H1 (cell line): ENCODE data around the gene MYO18A. TPM values are rescaled to one million over a fixed set of nuclear protein-coding genes. Genes with fewer than 3 reads are reported as not detected.
"Not testable (repeated sequence)": the region's sequence is repeated elsewhere in the genome, so short reads cannot be mapped to it uniquely, and the experiment has no call there.

Experiments
- CTCF ChIA-PET: fragments of 300-600 bp; sonication (Branson Sonifier 250); formaldehyde crosslinking; loops from one replicate; lab custom pipeline; 2021; ENCODE audit not compliant: partially characterized antibody; lab: Charles Lee
- POLR2A ChIA-PET: fragments of 300-600 bp; sonication (Branson Sonifier 250); formaldehyde crosslinking; loops from one replicate; lab custom pipeline; 2021; ENCODE audit warnings: inconsistent platforms; ENCODE audit not compliant: partially characterized antibody; lab: Charles Lee
- DNase-seq, 2 experiments: peaks; one replicate each; pipeline versions ENCODE4 v3.0.0 to v3.0.0-alpha.2; 2010 to 2022; ENCODE audit warnings: low spot score in 2 of 2, low read depth in 1 of 2, mixed read lengths in 1 of 2
- FAIRE-seq: peaks from 2 replicates; lab custom pipeline; 2011; peaks lifted over from hg19 to GRCh38; lab: Jason Lieb, UNC
- H2AFZ ChIP-seq: 2 replicates; pipeline ENCODE4 v1.8.1; 2012; ENCODE audit warnings: low read length, inconsistent platforms
- H2AK5ac ChIP-seq: 2 replicates; pipeline ENCODE4 v1.6.1; 2013; ENCODE audit warnings: low read depth, low read length
- H2BK120ac ChIP-seq: replicated peaks from 2 replicates; pipeline ENCODE3; 2013; ENCODE audit warnings: low read depth, low read length, inconsistent platforms
- H2BK12ac ChIP-seq: 2 replicates; pipeline ENCODE4 v1.6.1; 2013; ENCODE audit warnings: low read depth, low read length
- H2BK15ac ChIP-seq: 2 replicates; pipeline ENCODE4 v1.6.1; 2013; ENCODE audit warnings: low read length
- H2BK20ac ChIP-seq: 2 replicates; pipeline ENCODE4 v1.6.1; 2013; ENCODE audit warnings: low read length
- H2BK5ac ChIP-seq: 2 replicates; pipeline ENCODE4 v1.6.1; 2013; ENCODE audit warnings: low read depth, low read length
- H3K14ac ChIP-seq: 2 replicates; pipeline ENCODE4 v1.6.1; 2013; ENCODE audit warnings: inconsistent platforms; ENCODE audit not compliant: insufficient read length
- H3K18ac ChIP-seq: 2 replicates; pipeline ENCODE4 v1.6.1; 2013; ENCODE audit warnings: low read length; ENCODE audit errors: extremely low read depth
- H3K23ac ChIP-seq: 2 replicates; pipeline ENCODE4 v1.6.1; 2013; ENCODE audit warnings: inconsistent platforms; ENCODE audit not compliant: insufficient read length
- H3K23me2 ChIP-seq: 2 replicates; pipeline ENCODE4 v1.6.1; 2013; ENCODE audit warnings: low read depth, low read length
- H3K27ac ChIP-seq: 2 replicates; pipeline ENCODE4 v1.6.1; 2011; ENCODE audit warnings: low read depth, low read length, inconsistent platforms
- H3K27me3 ChIP-seq, 4 experiments: replicated peaks in 1 of 4; 1 replicate in 1 of 4; 2 replicates in 3 of 4; pipeline versions ENCODE4 v1.6.1 to v1.8.1; 2011 to 2013; ENCODE audit warnings: low read length in 3 of 4, mild to moderate bottlenecking in 3 of 4, inconsistent platforms in 2 of 4, mixed read lengths in 2 of 4, moderate library complexity in 1 of 4; ENCODE audit not compliant: control insufficient read depth in 3 of 4, insufficient read depth in 3 of 4; ENCODE audit errors: extremely low read depth in 1 of 4
- H3K36me3 ChIP-seq, 4 experiments: 2 replicates each; pipeline versions ENCODE4 v1.6.1 to v1.8.1; 2011 to 2013; ENCODE audit warnings: mild to moderate bottlenecking in 4 of 4, low read length in 3 of 4, moderate library complexity in 2 of 4, control low read depth in 1 of 4, inconsistent platforms in 1 of 4; ENCODE audit not compliant: insufficient read depth in 4 of 4, control insufficient read depth in 2 of 4
- H3K4ac ChIP-seq: replicated peaks from 2 replicates; pipeline ENCODE3; 2013; ENCODE audit warnings: low read length, low read depth, mixed read lengths, inconsistent platforms; ENCODE audit not compliant: insufficient read length
- H3K4me1 ChIP-seq, 4 experiments: replicated peaks in 1 of 4; 1 replicate in 1 of 4; 2 replicates in 3 of 4; pipeline versions ENCODE4 v1.6.1 to v1.8.1; 2011 to 2013; ENCODE audit warnings: low read length in 3 of 4, inconsistent platforms in 2 of 4, mixed read lengths in 1 of 4; ENCODE audit not compliant: insufficient read depth in 4 of 4, control insufficient read depth in 3 of 4
- H3K4me2 ChIP-seq, 2 experiments: 2 replicates each; pipeline versions ENCODE4 v1.6.1 to v1.8.1; 2011 to 2013; ENCODE audit warnings: low read depth in 2 of 2, low read length in 2 of 2, control low read depth in 1 of 2, inconsistent platforms in 1 of 2, mild to moderate bottlenecking in 1 of 2; ENCODE audit not compliant: insufficient read depth in 1 of 2
- H3K4me3 ChIP-seq, 4 experiments: fragments of 200-600, 300-600 bp in 1 of 4; sonication (generic), shearing (Covaris generic), sonication (Bioruptor Twin) in 1 of 4; 2 replicates each; pipeline versions ENCODE4 v1.5.1 to v1.8.1; 2011 to 2016; ENCODE audit warnings: low read length in 4 of 4, low read depth in 3 of 4, control low read depth in 2 of 4, inconsistent platforms in 2 of 4, mild to moderate bottlenecking in 2 of 4, mixed read lengths in 1 of 4, moderate library complexity in 1 of 4; ENCODE audit not compliant: insufficient read depth in 2 of 4; ENCODE audit errors: extremely low read depth in 1 of 4
- H3K56ac ChIP-seq: replicated peaks from 2 replicates; pipeline ENCODE3; 2013; ENCODE audit warnings: low read depth, mild to moderate bottlenecking, mixed read lengths, low read length, inconsistent platforms; ENCODE audit not compliant: insufficient read length
- H3K79me1 ChIP-seq: 2 replicates; pipeline ENCODE4 v1.6.1; 2013; ENCODE audit warnings: low read depth, low read length, control low read depth
- H3K79me2 ChIP-seq, 2 experiments: 2 replicates each; pipeline versions ENCODE4 v1.6.1 to v1.8.1; 2012 to 2013; ENCODE audit warnings: low read length in 2 of 2, mild to moderate bottlenecking in 2 of 2, inconsistent platforms in 1 of 2; ENCODE audit not compliant: insufficient read depth in 2 of 2, control insufficient read depth in 1 of 2
- H3K9ac ChIP-seq, 4 experiments: replicated peaks in 1 of 4; 1 replicate in 1 of 4; 2 replicates in 3 of 4; pipeline versions ENCODE4 v1.6.1 to v1.8.1; 2011 to 2013; ENCODE audit warnings: low read depth in 3 of 4, low read length in 3 of 4, control low read depth in 2 of 4, mild to moderate bottlenecking in 2 of 4, moderate library complexity in 2 of 4, inconsistent platforms in 1 of 4; ENCODE audit errors: extremely low read depth in 1 of 4
- H3K9me3 ChIP-seq, 2 experiments: 2 replicates each; pipeline versions ENCODE4 v1.6.1 to v1.8.1; 2012 to 2013; ENCODE audit warnings: mild to moderate bottlenecking in 2 of 2, moderate library complexity in 2 of 2, control low read depth in 1 of 2, inconsistent platforms in 1 of 2, low read depth in 1 of 2, low read length in 1 of 2, mixed read lengths in 1 of 2; ENCODE audit not compliant: insufficient read depth in 2 of 2
- H4K20me1 ChIP-seq, 2 experiments: replicated peaks in 1 of 2; 2 replicates each; pipeline versions ENCODE3 to v1.8.1; 2011 to 2013; ENCODE audit warnings: inconsistent platforms in 2 of 2, low read length in 2 of 2, mild to moderate bottlenecking in 1 of 2; ENCODE audit not compliant: insufficient read depth in 2 of 2, control insufficient read depth in 1 of 2
- H4K5ac ChIP-seq: 2 replicates; pipeline ENCODE4 v1.6.1; 2013; ENCODE audit warnings: low read length, low read depth, mixed read lengths, inconsistent platforms; ENCODE audit not compliant: insufficient read length
- H4K8ac ChIP-seq: 2 replicates; pipeline ENCODE4 v1.8.0; 2013; ENCODE audit warnings: mild to moderate bottlenecking, moderate library complexity, low read length, inconsistent platforms; ENCODE audit not compliant: insufficient read depth; ENCODE audit errors: extremely low read depth
- H4K91ac ChIP-seq: replicated peaks from 2 replicates; pipeline ENCODE3; 2013; ENCODE audit warnings: low read length, mixed read lengths, inconsistent platforms; ENCODE audit not compliant: insufficient read length
- WGBS, 2 experiments: shearing (Covaris generic) in 1 of 2; methylation state at CpG; one replicate each; pipeline versions ENCODE4 v1.1.6 to v1.1.7; 2013 to 2015; ENCODE audit warnings: low lambda C conversion rate in 2 of 2, mixed read lengths in 2 of 2, inconsistent platforms in 1 of 2, low coverage in 1 of 2, missing lambda C conversion rate in 1 of 2; ENCODE audit not compliant: insufficient replicate concordance in 2 of 2, insufficient coverage in 1 of 2, insufficient read length in 1 of 2; ENCODE audit errors: extremely low coverage in 1 of 2, missing lambda C conversion rate in 1 of 2; 5-methylcytosine and 5-hydroxymethylcytosine counted together
- polyA plus RNA-seq, 7 experiments: library from polyadenylated mRNA; depleted of rRNA in 3 of 7; stranded (reverse) in 5 of 7; unstranded in 2 of 7; fragments of >200 nt in 5 of 7; fragments of 200-250 nt in 2 of 7; gene quantifications; 1 replicate in 5 of 7; 2 replicates in 1 of 7; 4 replicates in 1 of 7; pipeline versions ENCODE4 v1.2.1 to v1.2.3, GENCODE V29; 2011 to 2013; ENCODE audit warnings: missing spikeins in 2 of 7, mixed read lengths in 2 of 7
- total RNA-seq: library from RNA; stranded (reverse); fragmentation: NEBNext Ultra II Directional; extraction: Animal tissue kit (Norgen Biotek cat#: 25700); gene quantifications from 2 replicates; pipeline ENCODE4 v1.2.1, GENCODE V29; 2021

MYO18A gene
- total and polyA plus RNA-seq, 2 of the 8 experiments (the other 6 are each of a cell fraction or from before 2014, with no cell fraction given): 7.6 to 43.8 TPM

- H3K4me3 ChIP-seq, H3K27ac ChIP-seq, H2BK20ac ChIP-seq, H2BK15ac ChIP-seq, H2AFZ ChIP-seq, H3K14ac ChIP-seq, H3K9ac ChIP-seq, H4K91ac ChIP-seq, POLR2A ChIA-PET, DNase-seq, H4K8ac ChIP-seq, H3K36me3 ChIP-seq, H3K56ac ChIP-seq, H3K23me2 ChIP-seq, H2BK12ac ChIP-seq, H3K4me1 ChIP-seq, H3K79me2 ChIP-seq, H2BK120ac ChIP-seq, H4K20me1 ChIP-seq, H3K23ac ChIP-seq, H4K5ac ChIP-seq, H3K9me3 ChIP-seq, FAIRE-seq, H2AK5ac ChIP-seq, H3K79me1 ChIP-seq, H2BK5ac ChIP-seq, H3K4ac ChIP-seq, H3K18ac ChIP-seq, H3K27me3 ChIP-seq, H3K4me2 ChIP-seq: not testable (repeated sequence)
- CTCF ChIA-PET: interaction anchor here (0.7 to 18.3 kb wide), 7 partner anchors 8 to 57 kb away, joined by 3 to 333 read pairs (median 5); partner anchors contain the start of gene MYO18A
- WGBS, 2 experiments: 93% methylated on average over 16 of the region's 16 CpGs; no CpG with 5 or more reads in 1 of the 2 experiments
These were observed 24.0 kb upstream of the MYO18A start for GRCh38 chr17:29204068-29204804.
